ENCODE results near the gene NPRL2. TPM values are rescaled to one million over a fixed set of nuclear protein-coding genes. Genes with fewer than 3 reads are reported as not detected.

NPRL2 gene
- total and polyA plus RNA-seq, 2 of the 8 experiments (the other 6 are each of a cell fraction or from before 2014, with no cell fraction given): 28.4 to 51.4 TPM

- TF ChIP-seq EZH2 (IDR thresholded peaks at IDR 0.05; ENCODE audit: low read depth, low read length, severe bottlenecking): no peak
- no peak for TF ChIP-seq BACH1 (IDR thresholded peaks at IDR 0.05; ENCODE audit: low read length)
- no peak for TF ChIP-seq SP2 (IDR thresholded peaks at IDR 0.05; ENCODE audit: low read length)
- TF ChIP-seq TBP (IDR thresholded peaks at IDR 0.05; ENCODE audit: low read depth, low read length): no peak
These were observed 33.2 kb upstream of the NPRL2 start (continued) for GRCh38 chr3:50383750-50384149.

Data from H1 (cell line).